NCI-H526 (cell line): ENCODE results near the gene CAMKMT.
A peak's percentile ranks its signal among the peaks of the same experiment; 100 is the strongest.

Source experiments
- DNase-seq, 2 experiments: peaks; one replicate each; lab custom pipeline; 2025; lab: John Stamatoyannopoulos, UW

CAMKMT gene

GRCh38 chr2:44651974-44652373 is 290.2 kb downstream of the CAMKMT start:
- DNase-seq: no peak

- DNase-seq: no peak
These were observed 291.0 kb downstream of the CAMKMT start for GRCh38 chr2:44652701-44653100.

- DNase-seq: peak; percentile 45 to 77
These were observed 293.7 kb downstream of the CAMKMT start for GRCh38 chr2:44655401-44655864.

- DNase-seq: no peak
These were observed 294.7 kb downstream of the CAMKMT start for GRCh38 chr2:44656460-44656859.

- DNase-seq: no peak
These were observed 301.8 kb downstream of the CAMKMT start for GRCh38 chr2:44663471-44664073.

GRCh38 chr2:44668336-44668735 is 306.6 kb downstream of the CAMKMT start:
- peak in 1 of 2 experiments; percentile 17 for DNase-seq

GRCh38 chr2:44671276-44671675 is 309.5 kb downstream of the CAMKMT start:
- DNase-seq: no peak

- no peak for DNase-seq
These were observed 310.2 kb downstream of the CAMKMT start for GRCh38 chr2:44671916-44672315.

GRCh38 chr2:44672431-44672830 is 310.7 kb downstream of the CAMKMT start:
- no peak for DNase-seq

GRCh38 chr2:44674473-44675284 is 312.9 kb downstream of the CAMKMT start:
- no peak for DNase-seq

GRCh38 chr2:44676379-44676778 is 314.6 kb downstream of the CAMKMT start:
- no peak for DNase-seq

- DNase-seq: no peak
These were observed 317.8 kb downstream of the CAMKMT start for GRCh38 chr2:44679584-44679983.

- DNase-seq: peak in 1 of 2 experiments; percentile 4
These were observed 318.2 kb downstream of the CAMKMT start for GRCh38 chr2:44679990-44680389.

GRCh38 chr2:44680424-44680971 is 318.8 kb downstream of the CAMKMT start:
- no peak for DNase-seq

GRCh38 chr2:44680983-44681531 is 319.3 kb downstream of the CAMKMT start:
- peak; percentile 33 to 82 for DNase-seq

GRCh38 chr2:44682459-44682858 is 320.7 kb downstream of the CAMKMT start:
- no peak for DNase-seq

GRCh38 chr2:44684559-44684958 is 322.8 kb downstream of the CAMKMT start:
- DNase-seq: no peak

GRCh38 chr2:44686561-44686960 is 324.8 kb downstream of the CAMKMT start:
- no peak for DNase-seq

GRCh38 chr2:44687686-44688455 is 326.1 kb downstream of the CAMKMT start:
- no peak for DNase-seq

GRCh38 chr2:44688456-44689124 is 326.8 kb downstream of the CAMKMT start:
- no peak for DNase-seq

GRCh38 chr2:44689516-44689915 is 327.8 kb downstream of the CAMKMT start:
- no peak for DNase-seq
